AG09319 (cell line): ENCODE data around the gene TMEM231.
A peak's percentile ranks its signal among the peaks of the same experiment; 100 is the strongest.
"Not testable (repeated sequence)": the region's sequence is repeated elsewhere in the genome, so short reads cannot be mapped to it uniquely, and the experiment has no call there.

Experiments used
- DNase-seq: peaks from one replicate; pipeline ENCODE4 v3.0.0-alpha.2; 2010; ENCODE audit warnings: low read depth; ENCODE audit errors: extremely low read depth
- CTCF ChIP-seq: IDR thresholded peaks from 2 replicates; pipeline ENCODE4 v1.5.1; 2011; ENCODE audit warnings: low read depth, mild to moderate bottlenecking, inconsistent platforms, low read length, moderate library complexity

Gene TMEM231

DNA sequence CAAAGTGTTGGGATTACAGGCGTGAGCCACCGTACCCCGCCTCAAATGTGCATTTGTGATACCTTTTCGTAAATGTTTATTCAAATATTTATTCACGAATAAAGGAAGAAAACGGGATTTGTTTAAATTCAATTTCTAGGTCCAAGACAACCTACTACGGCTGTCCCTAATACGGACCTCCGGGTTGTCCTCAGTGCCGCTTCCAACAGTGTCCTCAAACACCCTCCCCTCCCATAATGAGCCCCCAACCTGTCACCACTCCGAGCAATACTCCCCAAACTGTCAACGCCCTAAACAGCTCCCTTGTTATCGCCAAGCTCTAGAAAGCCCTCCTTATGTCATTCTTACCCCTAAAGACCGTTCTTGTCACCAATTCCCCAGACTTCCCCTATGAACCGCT is 9.6 kb upstream of the TMEM231 start:
- DNase-seq, result no peak
- no peak for TF ChIP-seq CTCF

DNA sequence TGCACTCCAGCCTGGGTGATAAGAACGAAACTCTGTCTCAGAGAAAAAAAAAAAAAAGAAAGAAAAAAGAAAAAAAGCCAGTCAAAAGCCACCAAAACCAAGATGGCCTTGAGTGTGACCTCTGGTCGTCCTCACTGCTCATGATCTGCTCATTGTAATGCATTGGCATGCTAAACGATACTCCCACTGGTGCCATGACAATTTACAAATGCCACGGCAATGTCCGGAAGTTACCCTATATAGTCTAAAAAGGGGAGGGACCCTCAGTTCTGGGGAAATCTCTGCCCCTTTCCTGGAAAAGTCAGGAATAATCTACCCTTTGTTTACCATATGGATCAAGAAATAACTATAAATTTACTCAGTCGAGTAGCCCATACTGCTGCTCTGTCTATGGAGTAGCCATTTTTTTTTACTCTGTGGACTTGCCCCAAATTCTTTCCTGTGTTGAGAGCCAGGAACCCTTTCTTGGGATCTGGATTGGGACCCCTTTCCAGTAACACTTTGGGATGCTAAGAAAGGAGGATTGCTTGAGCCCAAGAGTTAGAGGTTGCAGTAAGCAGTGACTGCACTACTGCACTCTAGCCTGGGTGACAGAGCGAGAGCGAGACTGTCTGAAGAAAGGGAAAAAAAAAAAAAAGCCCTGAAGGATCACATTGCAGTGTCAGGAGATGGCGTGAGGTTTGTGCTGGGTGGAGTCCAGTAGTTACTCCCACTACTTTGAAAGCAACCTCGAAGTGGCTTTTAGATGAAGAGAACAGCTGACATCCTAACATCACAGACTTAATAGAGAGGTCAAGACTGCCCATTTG is 3.7 kb upstream of the TMEM231 start:
- DNase-seq, result peak; percentile 44
- no peak for TF ChIP-seq CTCF

- DNase-seq, result no peak
- no peak for TF ChIP-seq CTCF
Observed at GRCh38 chr16:75558846-75559401, 2.9 kb upstream of the TMEM231 start.

DNA sequence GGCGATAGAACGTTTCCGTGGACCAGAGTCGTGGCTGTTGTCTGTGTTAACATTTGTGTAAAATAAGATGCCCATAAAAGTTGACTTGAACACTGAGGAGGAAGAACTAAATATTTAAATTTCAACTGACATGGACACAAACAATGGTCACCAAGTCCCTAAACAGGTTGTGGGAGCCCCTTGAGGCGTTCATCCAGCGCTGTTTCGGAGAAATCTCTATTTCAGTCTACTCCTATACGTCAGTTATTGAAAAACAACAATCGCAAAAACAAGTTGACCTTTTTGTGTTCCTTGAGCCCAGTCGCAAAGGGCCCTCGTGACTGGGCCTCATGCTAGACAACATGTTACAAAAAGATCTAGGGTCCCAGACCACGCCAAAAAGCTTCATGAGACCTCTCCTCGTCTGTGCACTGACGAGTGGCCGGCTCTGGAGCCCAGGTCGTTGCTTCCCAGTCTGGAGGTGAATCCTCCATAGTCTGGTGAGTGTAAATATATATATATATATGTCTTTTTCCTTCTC is 439 bp upstream of the TMEM231 start:
- no peak for TF ChIP-seq CTCF
- DNase-seq, result no peak

DNA sequence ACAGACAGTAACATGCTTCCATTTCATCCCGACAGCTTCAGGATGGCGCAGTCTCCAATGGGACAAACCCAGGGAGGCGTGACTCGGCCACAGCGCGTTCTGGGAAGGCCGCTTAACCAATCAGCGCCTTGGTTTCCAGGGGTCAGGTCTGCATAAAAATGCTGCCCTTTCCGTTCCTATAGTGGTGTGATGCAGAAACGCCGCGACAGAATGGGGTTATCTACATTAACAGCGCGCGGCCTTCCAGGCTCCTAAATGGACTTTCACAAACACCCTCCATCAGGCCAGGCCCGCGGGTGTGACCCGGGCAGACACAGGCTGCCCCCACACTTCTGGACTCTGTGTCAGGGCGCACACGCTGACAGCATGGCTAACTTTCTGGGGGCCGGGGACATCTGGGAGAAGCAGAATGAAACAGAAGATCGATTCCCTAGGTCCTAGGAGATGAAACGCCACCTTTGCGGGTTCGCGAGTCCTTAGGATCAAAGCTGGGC is 792 bp downstream of the TMEM231 start:
- peak; percentile 55 for DNase-seq

GRCh38 chr16:75552951-75553350 is 3.1 kb downstream of the TMEM231 start:
- no peak for DNase-seq
- TF ChIP-seq CTCF, result no peak

More for the DNA sequence above, 792 bp downstream of the TMEM231 start:
- no peak for TF ChIP-seq CTCF

GRCh38 chr16:75550211-75550662 is 5.8 kb downstream of the TMEM231 start:
- DNase-seq, result no peak
- peak; percentile 35 for TF ChIP-seq CTCF

- DNase-seq, result not testable (repeated sequence)
Observed at GRCh38 chr16:75548456-75548855, 7.6 kb downstream of the TMEM231 start.
